IMR-90 (cell line): ENCODE measurements around the gene NFKB1.

ENCODE experiments used
- MAZ ChIP-seq: IDR thresholded peaks from 2 replicates; pipeline ENCODE4 v1.6.1; 2012; ENCODE audit warnings: low read depth, mild to moderate bottlenecking, low read length, improper control_type of control experiment, moderate library complexity, borderline replicate concordance
- POLR2A ChIP-seq: IDR thresholded peaks from 2 replicates; pipeline ENCODE4 v1.6.1; 2012; ENCODE audit warnings: mild to moderate bottlenecking, low read depth, low read length
- RAD21 ChIP-seq: IDR thresholded peaks from 2 replicates; pipeline ENCODE4 v1.6.1; 2012; ENCODE audit warnings: low read length, improper control_type of control experiment
- RFX5 ChIP-seq: IDR thresholded peaks from 2 replicates; pipeline ENCODE4 v1.8.0; 2012; ENCODE audit warnings: low read depth, mild to moderate bottlenecking, low read length, moderate library complexity
- SMC3 ChIP-seq: fragments of 150-350 bp; IDR thresholded peaks from 2 replicates; pipeline ENCODE4 v1.6.1; 2016; ENCODE audit warnings: low read depth, mild to moderate bottlenecking, antibody characterized with exemption, low read length, moderate library complexity
- TF ChIP-seq, protein P1 (sequence below): conservative IDR thresholded peaks from 2 replicates; pipeline ENCODE4 v1.5.1; 2012; ENCODE audit warnings: mild to moderate bottlenecking, low read depth, low read length, improper control_type of control experiment

DNA sequence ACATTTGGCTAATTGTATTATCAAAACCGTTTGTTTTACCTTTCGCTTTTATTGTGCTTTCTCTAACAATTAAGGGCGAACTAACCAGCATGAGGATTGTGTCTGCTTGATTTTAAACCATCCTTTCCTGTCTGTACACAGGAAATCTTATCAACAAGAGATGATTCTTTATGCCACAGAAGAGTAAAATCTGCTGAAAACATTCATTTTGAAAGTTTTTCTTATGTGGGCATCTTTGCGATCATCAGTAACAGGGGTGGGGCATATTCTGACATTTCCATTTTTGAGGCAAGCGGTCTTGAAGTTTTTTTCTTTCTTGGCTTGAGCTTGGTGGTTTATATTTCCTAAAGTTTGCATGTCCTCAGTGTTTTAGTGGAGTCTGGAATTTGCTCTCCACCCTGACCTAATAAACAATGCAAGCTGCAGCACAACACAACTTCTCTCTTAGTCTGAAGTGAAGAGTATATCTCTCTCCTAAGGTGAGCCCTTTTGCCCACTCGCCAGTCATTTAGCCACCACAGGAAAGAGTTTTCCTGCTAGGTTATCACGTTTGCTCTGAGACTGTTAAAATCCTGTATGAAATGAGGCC is 26.6 kb downstream of the NFKB1 start:
- TF ChIP-seq, protein P1, sequence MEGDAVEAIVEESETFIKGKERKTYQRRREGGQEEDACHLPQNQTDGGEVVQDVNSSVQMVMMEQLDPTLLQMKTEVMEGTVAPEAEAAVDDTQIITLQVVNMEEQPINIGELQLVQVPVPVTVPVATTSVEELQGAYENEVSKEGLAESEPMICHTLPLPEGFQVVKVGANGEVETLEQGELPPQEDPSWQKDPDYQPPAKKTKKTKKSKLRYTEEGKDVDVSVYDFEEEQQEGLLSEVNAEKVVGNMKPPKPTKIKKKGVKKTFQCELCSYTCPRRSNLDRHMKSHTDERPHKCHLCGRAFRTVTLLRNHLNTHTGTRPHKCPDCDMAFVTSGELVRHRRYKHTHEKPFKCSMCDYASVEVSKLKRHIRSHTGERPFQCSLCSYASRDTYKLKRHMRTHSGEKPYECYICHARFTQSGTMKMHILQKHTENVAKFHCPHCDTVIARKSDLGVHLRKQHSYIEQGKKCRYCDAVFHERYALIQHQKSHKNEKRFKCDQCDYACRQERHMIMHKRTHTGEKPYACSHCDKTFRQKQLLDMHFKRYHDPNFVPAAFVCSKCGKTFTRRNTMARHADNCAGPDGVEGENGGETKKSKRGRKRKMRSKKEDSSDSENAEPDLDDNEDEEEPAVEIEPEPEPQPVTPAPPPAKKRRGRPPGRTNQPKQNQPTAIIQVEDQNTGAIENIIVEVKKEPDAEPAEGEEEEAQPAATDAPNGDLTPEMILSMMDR: no peak
- TF ChIP-seq RFX5 (no peak), MAZ (no peak), RAD21 (no peak), POLR2A (no peak), SMC3 (no peak)
